GM10248 (cell line): ENCODE results near the gene RBM23.
"Not testable (repeated sequence)": the region's sequence is repeated elsewhere in the genome, so short reads cannot be mapped to it uniquely, and the experiment has no call there.

ENCODE experiments used
- CTCF ChIA-PET: fragments of 300-600 bp; sonication (Branson Sonifier 250); formaldehyde crosslinking; extraction: SDS; loops from one replicate; lab custom pipeline; 2021; ENCODE audit warnings: antibody characterized with exemption; lab: Yijun Ruan, JAX
- POLR2A ChIA-PET: fragments of 350-650 bp; sonication (Branson Sonifier 250); formaldehyde crosslinking; extraction: SDS; loops from one replicate; lab custom pipeline; 2020; ENCODE audit warnings: antibody characterized with exemption; lab: Yijun Ruan, JAX
- DNase-seq: peaks from one replicate; pipeline ENCODE4 v3.0.0; 2012; ENCODE audit errors: extremely low spot score
- TF ChIP-seq, protein P1 (sequence below): IDR thresholded peaks from 2 replicates; pipeline ENCODE4 v1.5.1; 2012; ENCODE audit warnings: mild to moderate bottlenecking, low read depth; ENCODE audit errors: extremely low read depth, missing control alignments, control extremely low read depth

Gene RBM23

DNA sequence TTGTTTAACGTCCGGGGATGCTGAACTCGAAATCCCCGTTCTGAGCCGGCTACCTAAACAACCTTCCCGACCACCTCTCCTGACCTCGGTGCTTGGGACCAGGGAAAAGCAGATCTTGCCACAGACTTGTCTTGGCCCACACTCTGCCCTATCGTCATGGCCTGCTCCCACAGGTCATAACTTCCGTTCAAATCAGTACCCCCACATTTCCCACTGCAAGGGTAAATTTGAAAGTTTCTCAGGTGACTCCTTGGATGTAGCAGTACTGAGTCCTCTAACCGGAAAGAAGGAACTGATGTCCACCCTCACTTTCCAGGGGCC, 612 bp upstream of the RBM23 start:
- TF ChIP-seq, protein P1, sequence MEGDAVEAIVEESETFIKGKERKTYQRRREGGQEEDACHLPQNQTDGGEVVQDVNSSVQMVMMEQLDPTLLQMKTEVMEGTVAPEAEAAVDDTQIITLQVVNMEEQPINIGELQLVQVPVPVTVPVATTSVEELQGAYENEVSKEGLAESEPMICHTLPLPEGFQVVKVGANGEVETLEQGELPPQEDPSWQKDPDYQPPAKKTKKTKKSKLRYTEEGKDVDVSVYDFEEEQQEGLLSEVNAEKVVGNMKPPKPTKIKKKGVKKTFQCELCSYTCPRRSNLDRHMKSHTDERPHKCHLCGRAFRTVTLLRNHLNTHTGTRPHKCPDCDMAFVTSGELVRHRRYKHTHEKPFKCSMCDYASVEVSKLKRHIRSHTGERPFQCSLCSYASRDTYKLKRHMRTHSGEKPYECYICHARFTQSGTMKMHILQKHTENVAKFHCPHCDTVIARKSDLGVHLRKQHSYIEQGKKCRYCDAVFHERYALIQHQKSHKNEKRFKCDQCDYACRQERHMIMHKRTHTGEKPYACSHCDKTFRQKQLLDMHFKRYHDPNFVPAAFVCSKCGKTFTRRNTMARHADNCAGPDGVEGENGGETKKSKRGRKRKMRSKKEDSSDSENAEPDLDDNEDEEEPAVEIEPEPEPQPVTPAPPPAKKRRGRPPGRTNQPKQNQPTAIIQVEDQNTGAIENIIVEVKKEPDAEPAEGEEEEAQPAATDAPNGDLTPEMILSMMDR = no peak
- POLR2A ChIA-PET = interaction anchor here (3.8 kb wide), 1 partner anchor 10 kb away, joined by 22 read pairs; the partner anchor contains the start of gene PRMT5
- no peak for DNase-seq
- CTCF ChIA-PET = interaction anchor here (1.2 to 9.3 kb wide), 10 partner anchors 8 to 349 kb away, joined by 3 to 68 read pairs (median 7); partner anchors contain the start of gene PRMT5

DNA sequence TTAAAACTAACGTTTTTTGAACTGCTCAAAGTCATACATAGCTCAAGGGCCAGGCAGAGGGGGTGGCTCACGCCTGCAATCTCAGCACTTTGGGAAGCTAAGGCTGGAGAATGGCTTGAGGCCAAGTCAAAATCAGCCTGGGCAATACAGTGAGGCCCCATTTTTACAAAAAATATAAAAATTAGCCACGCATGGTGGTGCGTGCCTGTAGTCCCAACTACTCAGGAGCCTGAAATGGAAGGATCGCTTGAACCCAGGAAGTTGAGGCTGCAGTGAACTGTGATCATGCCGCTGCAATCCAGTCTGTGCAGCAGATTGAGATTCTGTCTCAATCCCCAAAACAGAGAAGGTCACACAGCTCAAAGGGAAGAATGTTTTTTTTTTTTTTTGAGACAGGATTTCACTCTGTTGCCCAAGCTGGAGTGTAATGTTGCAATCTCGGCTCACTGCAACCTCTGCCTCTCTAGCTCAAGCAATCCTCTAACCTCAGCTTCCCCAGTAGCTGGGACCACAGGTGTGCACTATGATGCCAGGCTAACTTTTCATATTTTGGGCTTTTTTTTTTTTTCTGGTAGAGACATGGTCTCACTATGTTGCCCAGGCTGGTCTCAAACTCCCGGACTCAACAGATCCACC, 2.9 kb downstream of the RBM23 start:
- POLR2A ChIA-PET = interaction anchor here (0.5 to 2.0 kb wide), 8 partner anchors 14 to 366 kb away, joined by 3 to 10 read pairs (median 5); no protein-coding TSS in a partner anchor

DNA sequence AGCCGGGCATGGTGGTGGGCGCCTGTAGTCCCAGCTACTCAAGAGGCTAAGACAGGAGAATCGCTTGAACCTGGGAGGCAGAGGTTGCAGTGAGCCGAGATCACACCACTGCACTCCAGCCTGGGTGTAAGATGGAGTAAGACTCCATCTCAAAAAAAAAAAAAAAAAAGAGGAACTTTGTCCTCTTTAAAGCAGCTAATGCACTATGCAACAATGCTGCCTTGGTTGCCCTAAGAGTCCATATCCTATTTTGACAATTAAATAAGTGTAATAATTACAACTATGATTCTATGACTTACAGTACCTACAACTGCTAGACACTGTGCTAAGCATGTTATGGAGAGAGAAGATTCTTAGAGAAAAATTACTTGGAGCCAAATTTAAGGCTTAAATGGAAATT, 4.1 kb downstream of the RBM23 start:
- not testable (repeated sequence) for DNase-seq
- ChIA-PET CTCF (interaction anchor here (1.0 to 9.3 kb wide), 3 partner anchors 9 to 15 kb away, joined by 3 to 68 read pairs (median 63); partner anchors contain the start of gene PRMT5), POLR2A (interaction anchor here (0.7 to 2.0 kb wide), 2 partner anchors 29 to 1226 kb away, joined by 4 to 6 read pairs; partner anchors contain the start of gene EMC9)

More for the DNA sequence above, 2.9 kb downstream of the RBM23 start:
- DNase-seq = no peak
- CTCF ChIA-PET = interaction anchor here (0.7 to 9.3 kb wide), 8 partner anchors 10 to 179 kb away, joined by 3 to 68 read pairs (median 4); partner anchors contain the start of genes C14orf119, LRP10 and PRMT5
- TF ChIP-seq, protein P1 = no peak

DNA sequence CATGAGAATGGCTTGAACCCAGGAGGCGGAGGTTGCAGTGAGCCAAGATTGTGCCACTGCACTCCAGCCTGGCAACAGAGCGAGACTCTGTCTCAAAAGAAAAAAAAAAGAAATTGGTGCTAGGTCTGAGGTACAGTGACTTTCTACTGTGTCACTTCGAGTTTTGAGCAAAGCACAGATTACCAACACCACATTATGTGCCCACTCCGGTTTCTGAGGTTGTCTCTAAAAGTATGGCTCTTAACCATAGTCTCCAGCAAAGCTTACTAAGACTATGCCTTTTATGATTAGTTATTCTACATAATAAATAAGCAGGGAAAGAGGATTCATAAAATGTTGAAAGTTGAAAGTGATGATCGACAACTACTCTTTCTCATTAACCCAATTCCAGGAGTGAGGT, 8.0 kb downstream of the RBM23 start:
- TF ChIP-seq, protein P1 = no peak
- POLR2A ChIA-PET = interaction anchor here (0.6 kb wide), 1 partner anchor 16 kb away, joined by 4 read pairs; no protein-coding TSS in a partner anchor
- CTCF ChIA-PET = interaction anchor here (1.0 to 1.7 kb wide), 6 partner anchors 9 to 25 kb away, joined by 3 to 6 read pairs (median 3); partner anchors contain the start of gene PRMT5
- DNase-seq = no peak

DNA sequence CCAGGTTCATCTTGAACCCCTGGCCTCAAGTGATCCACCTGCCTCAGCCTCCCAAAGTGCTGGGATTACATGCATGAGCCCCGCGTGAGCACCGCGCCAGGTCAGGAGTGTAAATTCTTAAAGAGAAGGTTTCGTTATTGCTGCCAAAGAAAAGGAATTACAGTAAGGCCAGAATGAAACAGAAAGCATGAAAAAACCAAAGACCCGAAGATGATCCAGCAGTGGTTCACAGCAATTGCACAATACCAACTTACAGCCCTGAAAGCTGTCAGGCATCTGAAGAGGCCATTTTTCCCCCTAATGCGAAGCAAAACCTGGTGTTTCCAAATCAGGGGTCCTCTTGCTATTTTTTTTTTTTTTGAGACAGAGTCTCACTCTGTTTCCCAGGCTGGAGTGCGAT, 10.3 kb downstream of the RBM23 start:
- ChIA-PET CTCF (interaction anchor here (0.9 to 2.1 kb wide), 5 partner anchors 9 to 36 kb away, joined by 3 to 9 read pairs (median 4); partner anchors contain the start of gene LRP10), POLR2A (no interaction called here)
- TF ChIP-seq, protein P1 = no peak
- DNase-seq = no peak

DNA sequence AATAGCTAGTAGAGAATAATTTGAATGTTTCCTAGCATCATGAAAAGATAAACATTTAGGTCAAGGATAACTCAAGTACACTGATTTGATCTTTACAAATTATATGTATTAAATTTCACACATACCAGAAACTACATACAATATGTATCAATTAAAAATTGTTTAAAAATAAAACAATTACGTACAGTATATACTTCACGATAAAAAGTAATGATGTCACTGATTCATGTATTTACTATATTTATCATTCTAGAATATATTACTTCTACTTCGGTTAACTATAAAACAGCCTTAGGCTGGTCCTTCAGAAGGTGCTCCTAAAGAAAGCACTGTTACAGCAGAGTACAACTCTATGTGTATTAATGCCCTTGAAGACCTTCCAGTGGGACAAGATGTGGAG, 11.5 kb downstream of the RBM23 start:
- ChIA-PET CTCF (interaction anchor here (1.0 to 2.1 kb wide), 5 partner anchors 10 to 338 kb away, joined by 3 to 9 read pairs (median 5); partner anchors contain the start of gene LRP10), POLR2A (interaction anchor here (0.6 kb wide), 1 partner anchor 41 kb away, joined by 7 read pairs; no protein-coding TSS in a partner anchor)
- TF ChIP-seq, protein P1 = no peak
- no peak for DNase-seq
